Stimulated activated CD4-positive, alpha-beta T cell treated with anti-CD3 and anti-CD28 coated beads, Interleukin-4, amount 100 ng/mL, for 1 hour (primary cell): Measurements from ENCODE around the gene FOXN3.

Experiments used
- DNase-seq: peaks from one replicate; pipeline ENCODE4 v3.0.0-alpha.2; 2020

Gene FOXN3

DNA sequence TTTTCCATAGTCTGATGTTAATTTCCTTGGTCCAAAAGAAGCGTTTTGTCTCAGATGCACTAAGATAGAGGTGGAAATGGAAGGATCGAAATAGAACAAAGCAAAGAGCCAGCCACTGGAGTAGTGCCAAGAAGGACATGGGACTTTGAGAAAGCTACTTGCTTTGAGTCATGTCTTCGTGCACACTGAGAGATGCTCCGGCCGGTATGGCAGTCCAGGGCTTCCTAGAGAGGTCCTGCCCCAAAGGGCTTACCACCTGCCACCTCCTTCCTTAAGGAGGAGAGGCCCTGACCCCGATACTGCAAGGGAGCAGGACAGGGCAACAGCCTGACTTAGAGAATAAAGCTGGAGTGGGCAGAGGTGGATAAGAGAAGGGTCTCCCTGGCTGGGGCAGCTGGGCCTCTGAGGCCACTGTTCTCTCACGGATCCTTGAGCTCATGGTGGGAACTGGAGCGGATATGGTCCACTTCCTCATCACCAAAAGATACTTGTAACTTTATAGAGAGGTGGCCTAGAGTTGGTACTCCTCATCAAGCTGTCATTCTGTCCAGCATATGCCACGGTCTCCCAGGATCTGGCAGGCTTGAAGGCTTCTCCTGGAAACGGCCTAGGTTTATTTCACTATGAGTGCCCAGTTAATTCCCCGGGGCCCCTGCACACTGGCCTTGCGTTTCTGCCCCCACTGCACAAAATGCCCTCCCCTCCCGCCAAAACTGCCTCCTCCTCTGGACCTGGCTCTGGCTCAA is 57.4 kb downstream of the FOXN3 start:
- DNase-seq, result no peak

DNA sequence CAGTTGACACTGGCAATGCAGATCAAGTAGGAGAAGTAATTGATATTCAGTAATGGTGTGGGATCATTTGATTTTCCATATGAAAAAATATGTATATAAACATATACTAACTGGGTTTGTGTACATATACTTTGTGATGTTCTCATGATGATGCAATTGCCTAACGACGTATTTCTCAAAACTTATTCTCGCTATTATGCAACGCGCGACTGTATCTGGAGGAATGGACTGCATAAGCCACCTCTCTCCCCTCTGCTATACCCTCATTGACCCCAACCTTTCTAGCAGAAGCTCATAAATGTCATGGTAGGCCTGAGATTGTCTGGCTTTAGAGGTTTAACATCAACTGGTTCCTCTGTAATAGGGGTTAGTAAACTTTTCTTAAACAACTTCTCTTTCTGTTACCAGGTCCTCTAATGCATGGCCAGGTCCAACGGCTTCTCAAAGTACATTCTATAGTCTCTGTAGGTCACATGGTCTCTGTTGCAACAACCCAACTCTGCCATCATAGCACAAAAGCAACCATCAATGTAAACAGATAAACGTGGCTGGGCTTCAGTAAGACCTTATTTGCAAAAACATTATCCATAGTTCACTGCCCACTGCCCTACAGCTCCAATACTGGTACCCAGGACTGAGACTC is 59.3 kb downstream of the FOXN3 start:
- no peak for DNase-seq

DNA sequence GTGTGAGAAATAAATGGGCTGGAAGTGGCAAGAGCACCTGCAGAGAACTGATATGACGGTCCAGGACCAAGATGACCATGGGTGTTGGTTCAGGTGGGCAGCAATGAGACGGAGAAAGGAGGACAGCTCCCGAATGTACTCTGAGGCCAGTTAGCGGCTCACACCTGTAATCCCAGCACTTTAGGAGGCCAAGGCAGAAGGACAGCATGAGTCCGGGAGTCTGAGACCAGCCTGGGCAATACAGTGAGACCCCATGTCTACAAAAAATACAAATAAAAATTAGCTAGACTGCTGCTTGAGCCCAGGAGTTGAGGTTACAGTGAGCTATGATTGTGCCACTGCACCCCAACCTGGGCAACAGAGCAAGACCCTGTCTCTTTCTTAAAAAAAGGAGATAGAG is 60.1 kb downstream of the FOXN3 start:
- no peak for DNase-seq

GRCh38 chr14:89356496-89356895 is 60.5 kb downstream of the FOXN3 start:
- no peak for DNase-seq

GRCh38 chr14:89353766-89354113 is 63.3 kb downstream of the FOXN3 start:
- no peak for DNase-seq

GRCh38 chr14:89352976-89353765 is 63.9 kb downstream of the FOXN3 start:
- no peak for DNase-seq

DNA sequence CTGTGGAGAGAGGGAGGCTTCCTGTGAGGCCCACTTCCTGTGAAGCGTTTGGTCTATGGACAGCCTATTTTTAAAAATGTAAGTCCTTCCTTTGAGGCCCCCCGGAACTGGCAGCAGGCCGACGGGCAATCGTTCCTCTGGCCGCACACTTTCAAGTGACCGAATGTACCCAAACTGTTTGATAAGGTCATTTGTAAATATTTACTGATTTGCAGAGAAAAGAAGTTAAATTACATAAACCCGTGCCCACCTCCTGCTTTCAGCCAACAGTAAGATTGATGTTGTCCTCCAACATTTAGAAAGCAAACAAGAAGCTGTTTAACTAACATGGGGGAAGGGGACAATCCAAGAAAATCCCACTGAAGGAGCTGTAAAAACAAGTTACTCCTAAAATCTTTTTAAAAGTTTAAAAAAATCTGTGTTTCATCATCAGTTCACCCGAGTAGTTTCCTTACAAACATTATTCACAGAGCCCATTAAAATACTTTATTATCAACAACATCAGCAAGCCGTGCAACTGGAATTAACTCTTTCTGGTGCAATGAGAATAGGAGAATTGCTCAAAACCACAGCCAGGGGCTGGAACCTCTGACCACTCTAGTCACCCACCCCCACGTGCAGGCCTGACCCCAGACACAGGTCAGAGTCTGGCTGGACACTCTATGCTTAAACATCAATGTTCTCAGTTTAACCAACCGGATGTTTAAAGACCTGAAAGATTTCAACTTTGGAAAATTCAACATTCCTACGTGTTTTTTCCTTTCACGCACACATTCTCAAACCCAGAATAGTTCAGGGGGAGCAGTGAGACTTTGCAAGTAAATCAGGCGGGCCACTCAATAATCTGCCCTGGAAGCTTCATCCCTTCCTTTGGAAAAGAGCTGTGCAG is 65.3 kb downstream of the FOXN3 start:
- no peak for DNase-seq

DNA sequence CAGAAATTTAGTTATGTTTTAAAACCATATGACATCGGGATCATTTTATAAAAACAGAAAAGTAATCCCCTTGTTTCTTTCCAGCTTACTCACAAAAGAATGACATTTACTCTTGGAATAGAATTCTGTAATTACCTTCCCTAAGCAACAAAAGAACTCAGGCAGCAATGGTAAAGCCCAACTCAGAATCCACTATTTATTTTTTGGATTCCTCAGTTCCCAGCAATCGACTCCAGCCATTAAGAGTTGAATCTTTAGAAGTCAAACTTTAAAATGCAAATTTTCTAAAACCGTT is 65.9 kb downstream of the FOXN3 start:
- DNase-seq, result no peak

GRCh38 chr14:89350152-89350551 is 66.9 kb downstream of the FOXN3 start:
- DNase-seq, result no peak

DNA sequence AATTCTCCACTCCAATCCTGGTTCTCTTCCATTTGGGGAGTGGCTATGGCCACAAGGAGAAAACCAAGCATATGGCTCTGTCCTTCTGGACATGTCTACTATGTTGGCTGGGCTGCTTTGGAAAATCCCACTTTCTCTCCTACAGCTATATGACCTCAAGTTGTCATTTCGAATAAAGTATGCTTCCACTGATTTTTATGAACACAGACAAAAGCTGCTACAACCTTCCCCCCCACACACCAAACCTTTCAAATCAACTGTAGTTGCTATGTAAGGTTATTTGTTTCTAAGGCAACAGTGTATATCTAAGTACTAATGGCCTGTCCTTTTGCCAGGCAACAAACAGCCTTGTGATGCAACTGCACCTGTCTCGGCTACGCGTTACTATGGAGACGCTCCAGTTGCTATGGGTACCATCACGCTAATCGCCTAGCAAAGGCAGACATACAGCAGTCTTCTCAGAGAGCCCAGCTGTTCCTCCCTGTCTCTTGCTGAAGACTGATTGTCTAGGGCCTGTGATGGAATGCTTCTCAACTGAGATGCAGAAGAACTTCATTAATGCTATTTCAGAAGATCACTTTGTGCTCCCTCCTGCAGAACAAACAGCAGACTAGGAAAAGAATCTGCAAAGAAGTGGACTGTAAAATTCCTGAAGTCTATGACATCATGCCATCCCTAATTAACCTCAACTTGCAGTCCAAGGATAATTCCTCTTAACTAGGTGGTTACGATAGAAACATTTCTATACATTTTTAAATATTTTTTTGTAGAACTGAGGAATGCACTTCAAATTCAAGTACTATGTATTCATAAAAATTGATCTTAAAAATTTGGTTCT is 67.6 kb downstream of the FOXN3 start:
- no peak for DNase-seq

DNA sequence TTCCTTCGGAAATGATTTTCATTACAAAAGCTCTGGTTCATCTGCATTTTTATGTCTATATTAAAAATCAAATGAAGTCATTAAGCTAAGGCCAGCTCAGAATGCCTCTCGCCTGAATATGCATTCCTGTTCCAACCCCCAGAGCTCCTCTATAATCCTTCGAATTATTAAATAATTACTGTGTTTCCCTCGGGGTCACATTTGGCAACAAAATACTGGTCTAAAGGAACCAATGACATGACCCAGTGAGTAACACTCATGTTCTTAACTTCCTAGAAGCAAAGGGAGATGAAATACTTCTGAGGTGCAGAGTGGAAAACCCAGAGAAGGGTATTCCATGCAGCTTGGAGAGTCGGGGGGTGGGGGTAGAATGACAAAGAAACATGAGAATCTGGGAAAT is 68.3 kb downstream of the FOXN3 start:
- DNase-seq, result no peak

GRCh38 chr14:89347885-89348284 is 69.1 kb downstream of the FOXN3 start:
- DNase-seq, result no peak

- DNase-seq, result no peak
These were observed 72.1 kb downstream of the FOXN3 start for GRCh38 chr14:89344920-89345254.

DNA sequence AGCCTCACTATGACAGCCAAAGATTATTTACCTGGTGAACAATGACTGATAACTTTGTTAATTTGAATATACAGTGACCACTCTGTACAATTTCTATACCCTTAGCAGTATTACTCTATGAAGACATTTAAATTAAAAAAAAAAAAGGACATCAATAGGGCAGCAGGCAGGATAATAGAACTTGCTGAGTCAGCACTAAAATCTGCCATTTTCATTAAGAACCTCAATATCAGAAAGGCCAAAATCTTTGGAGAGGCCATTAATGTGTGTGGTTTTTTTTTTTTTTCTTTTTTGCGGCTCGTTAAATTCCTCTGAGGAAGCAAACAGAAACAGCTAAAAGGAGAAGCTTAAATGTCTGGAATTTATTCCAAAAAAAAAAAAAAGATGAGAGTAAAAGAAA is 73.7 kb downstream of the FOXN3 start:
- DNase-seq, result no peak

- no peak for DNase-seq
These were observed 75.0 kb downstream of the FOXN3 start for GRCh38 chr14:89342049-89342448.

DNA sequence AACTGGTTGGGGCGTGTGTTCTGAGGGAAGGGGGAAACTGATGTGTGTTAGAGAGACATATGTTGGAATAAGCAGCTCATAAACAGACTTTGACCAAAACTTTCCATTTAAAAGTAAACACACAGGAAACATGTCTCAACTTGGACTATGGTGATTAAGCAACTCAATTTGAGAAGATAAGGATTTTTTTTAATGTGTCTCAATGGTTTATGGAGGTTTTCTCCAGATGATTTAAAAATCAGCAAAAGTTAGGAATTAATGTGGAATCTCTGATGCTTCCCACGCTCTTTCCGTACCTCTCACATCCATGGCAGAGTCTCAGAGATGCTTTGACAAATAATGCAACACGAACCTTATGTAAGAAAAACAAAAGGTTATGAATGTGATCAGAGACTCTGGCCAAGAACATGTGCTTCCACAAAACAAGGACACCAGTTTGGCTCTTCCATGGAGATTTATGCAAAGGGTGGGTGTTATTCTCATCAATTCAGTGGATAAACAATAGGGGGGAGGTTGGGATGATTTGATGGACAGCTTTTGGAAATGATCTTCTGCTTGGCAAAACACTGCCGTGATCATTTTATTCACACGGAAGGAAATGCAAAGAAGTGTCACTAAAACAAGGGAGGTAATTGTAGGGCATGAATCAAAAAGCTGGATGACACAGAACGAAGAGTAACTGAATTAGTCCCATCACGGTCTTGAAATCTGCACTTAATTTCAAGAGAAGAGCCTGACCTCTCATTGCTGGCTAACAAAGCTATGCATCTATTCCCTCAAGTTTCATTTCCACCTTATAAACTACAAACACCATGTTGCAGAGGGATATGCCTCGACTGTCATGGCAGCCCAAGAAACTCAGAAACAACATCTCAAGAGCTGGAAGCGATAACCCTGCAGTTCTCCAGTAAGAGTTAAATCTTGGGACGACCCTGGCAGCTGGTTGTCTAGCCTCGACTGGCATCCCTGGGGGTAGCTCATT is 76.5 kb downstream of the FOXN3 start:
- no peak for DNase-seq

- DNase-seq, result no peak
These were observed 77.5 kb downstream of the FOXN3 start for GRCh38 chr14:89339579-89339978.

DNA sequence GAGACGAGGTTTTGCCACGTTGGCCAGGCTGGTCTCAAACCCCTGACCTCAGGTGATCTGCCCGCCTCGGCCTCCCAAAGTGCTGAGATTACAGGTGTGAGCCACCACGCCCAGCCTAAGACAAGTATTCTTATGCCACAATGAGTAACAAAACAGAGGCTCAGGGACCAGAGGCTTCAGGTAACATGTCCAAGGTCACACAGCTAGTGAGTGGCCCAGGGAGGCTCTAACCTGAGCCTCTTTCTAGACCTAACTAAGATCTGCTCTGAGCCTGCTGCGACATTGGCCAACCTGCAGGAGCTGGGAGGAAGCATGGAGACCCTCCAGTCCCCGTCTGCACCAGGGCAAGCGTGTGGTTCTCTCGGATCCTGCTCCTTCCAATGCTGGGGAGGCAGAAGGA is 77.9 kb downstream of the FOXN3 start:
- DNase-seq, result no peak

GRCh38 chr14:89336338-89336737 is 80.7 kb downstream of the FOXN3 start:
- DNase-seq, result no peak

- DNase-seq, result no peak
These were observed 85.0 kb downstream of the FOXN3 start for GRCh38 chr14:89332031-89332430.

GRCh38 chr14:89331398-89331797 is 85.6 kb downstream of the FOXN3 start:
- no peak for DNase-seq
